ENCODE results near the gene KRT3.

Gene KRT3

GRCh38 chr12:52782502-52782901, 13.4 kb downstream of the KRT3 start (continued):
- no peak for TF ChIP-seq HIC1 (tag by site-specific recombination; IDR thresholded peaks at IDR 0.05)

GRCh38 chr12:52781399-52782082, 14.4 kb downstream of the KRT3 start:
- Histone ChIP-seq H3K27ac (ENCODE audit: extremely low read depth, low read depth, low read length) (no peak overlapping the region), H3K9me3 (ENCODE audit: control insufficient read depth, insufficient read depth, low read depth, low read length) (no peaks in the 10 kb centered on the region), H3K4me1 (ENCODE audit: control insufficient read depth, insufficient read depth, low read length) (no peaks in the 10 kb centered on the region), H3K4me3 (ENCODE audit: low read depth, low read length) (no peak overlapping the region), H3K36me3 (ENCODE audit: control insufficient read depth in 2 of 2, insufficient read depth in 1 of 2, low read length in 2 of 2) (no peaks in the 10 kb centered on the region)
- ChIA-PET POLR2A (no interaction called here), CTCF (interaction anchor here (0.9 to 1.1 kb wide), 2 partner anchors 89 to 198 kb away, joined by 3 read pairs; no protein-coding TSS in a partner anchor)
- TF ChIP-seq SALL2 (tag by site-specific recombination; IDR thresholded peaks at IDR 0.05; ENCODE audit: borderline replicate concordance) (no peak), ZNF707 (tag by site-specific recombination; IDR thresholded peaks at IDR 0.05) (no peak), ZBTB6 (tag by site-specific recombination; IDR thresholded peaks at IDR 0.05) (no peak), ZBTB7A (tag by site-specific recombination; IDR thresholded peaks at IDR 0.05; ENCODE audit: low read depth) (no peak), HIC1 (tag by site-specific recombination; IDR thresholded peaks at IDR 0.05) (no peak), ZNF658 (tag by site-specific recombination; IDR thresholded peaks at IDR 0.05) (no peak), ZFP69B (tag by site-specific recombination; IDR thresholded peaks at IDR 0.05) (no peak), PRDM4 (tag by site-specific recombination; IDR thresholded peaks at IDR 0.05) (no peak), MZF1 (tag by site-specific recombination; IDR thresholded peaks at IDR 0.05; ENCODE audit: borderline replicate concordance) (no peak)

- H3K36me3 ChIP-seq (ENCODE audit: control insufficient read depth in 2 of 2, insufficient read depth in 1 of 2, low read length in 2 of 2): no peaks in the 10 kb centered on the region
- no peaks in the 10 kb centered on the region for H3K4me1 ChIP-seq (ENCODE audit: control insufficient read depth, insufficient read depth, low read length)
- no peak overlapping the region for H3K27ac ChIP-seq (ENCODE audit: extremely low read depth, low read depth, low read length)
- H3K4me3 ChIP-seq (ENCODE audit: low read depth, low read length): no peak overlapping the region
- CTCF ChIA-PET: interaction anchor here (0.6 kb wide), 1 partner anchor 36 kb away, joined by 3 read pairs; no protein-coding TSS in a partner anchor
- POLR2A ChIA-PET: no interaction called here
- H3K9me3 ChIP-seq (ENCODE audit: control insufficient read depth, insufficient read depth, low read depth, low read length): no peaks in the 10 kb centered on the region
- TF ChIP-seq ZNF561 (tag by site-specific recombination; IDR thresholded peaks at IDR 0.05; ENCODE audit: borderline replicate concordance): no peak
- no peak for TF ChIP-seq PRDM4 (tag by site-specific recombination; IDR thresholded peaks at IDR 0.05)
- TF ChIP-seq ZNF704 (tag by site-specific recombination; IDR thresholded peaks at IDR 0.05): no peak
- TF ChIP-seq ZNF26 (tag by site-specific recombination; IDR thresholded peaks at IDR 0.05): no peak
- no peak for TF ChIP-seq ZNF677 (tag by site-specific recombination; IDR thresholded peaks at IDR 0.05)
- TF ChIP-seq ZFP37 (tag by site-specific recombination; IDR thresholded peaks at IDR 0.05): no peak
- TF ChIP-seq FEZF1 (tag by site-specific recombination; IDR thresholded peaks at IDR 0.05): no peak
- no peak for TF ChIP-seq ZNF121 (tag by site-specific recombination; IDR thresholded peaks at IDR 0.05)
- TF ChIP-seq WT1 (tag by site-specific recombination; IDR thresholded peaks at IDR 0.05): no peak
Measured at GRCh38 chr12:52779914-52780313, 16.0 kb downstream of the KRT3 start.
